PFSK-1 (cell line): ENCODE data around the gene UNC80.

ENCODE experiments used
- FOXP2 ChIP-seq: optimal IDR thresholded peaks from 2 replicates; pipeline ENCODE3; 2011; ENCODE audit warnings: borderline replicate concordance, control low read depth, inconsistent platforms; ENCODE audit not compliant: insufficient read depth; ENCODE audit errors: extremely low read length, extremely low read depth
- POLR2AphosphoS5 ChIP-seq: IDR thresholded peaks from 2 replicates; pipeline ENCODE4 v1.6.1; 2012; ENCODE audit warnings: low read depth, mild to moderate bottlenecking, control low read depth, low read length, moderate library complexity
- SIN3A ChIP-seq: IDR thresholded peaks from 2 replicates; pipeline ENCODE4 v1.6.1; 2012; ENCODE audit warnings: mild to moderate bottlenecking, low read length, moderate library complexity, borderline replicate concordance; ENCODE audit not compliant: insufficient read depth
- TAF1 ChIP-seq: IDR thresholded peaks from 2 replicates; pipeline ENCODE4 v1.6.1; 2012; ENCODE audit warnings: low read length, control low read depth, borderline replicate concordance; ENCODE audit not compliant: insufficient read depth
- TF ChIP-seq, protein P1 (sequence below), 2 experiments: IDR thresholded peaks; 2 replicates each; pipeline versions ENCODE4 v1.6.1 to v1.8.0; 2011 to 2012; ENCODE audit warnings: low read depth in 2 of 2, low read length in 2 of 2, control low read depth in 1 of 2, inconsistent platforms in 1 of 2, mild to moderate bottlenecking in 1 of 2, moderate library complexity in 1 of 2; ENCODE audit not compliant: insufficient read depth in 1 of 2

GRCh38 chr2:209956271-209956670, 184.6 kb downstream of the UNC80 start:
- TF ChIP-seq TAF1: no peak
- no peak for TF ChIP-seq POLR2AphosphoS5
- TF ChIP-seq, protein P1, sequence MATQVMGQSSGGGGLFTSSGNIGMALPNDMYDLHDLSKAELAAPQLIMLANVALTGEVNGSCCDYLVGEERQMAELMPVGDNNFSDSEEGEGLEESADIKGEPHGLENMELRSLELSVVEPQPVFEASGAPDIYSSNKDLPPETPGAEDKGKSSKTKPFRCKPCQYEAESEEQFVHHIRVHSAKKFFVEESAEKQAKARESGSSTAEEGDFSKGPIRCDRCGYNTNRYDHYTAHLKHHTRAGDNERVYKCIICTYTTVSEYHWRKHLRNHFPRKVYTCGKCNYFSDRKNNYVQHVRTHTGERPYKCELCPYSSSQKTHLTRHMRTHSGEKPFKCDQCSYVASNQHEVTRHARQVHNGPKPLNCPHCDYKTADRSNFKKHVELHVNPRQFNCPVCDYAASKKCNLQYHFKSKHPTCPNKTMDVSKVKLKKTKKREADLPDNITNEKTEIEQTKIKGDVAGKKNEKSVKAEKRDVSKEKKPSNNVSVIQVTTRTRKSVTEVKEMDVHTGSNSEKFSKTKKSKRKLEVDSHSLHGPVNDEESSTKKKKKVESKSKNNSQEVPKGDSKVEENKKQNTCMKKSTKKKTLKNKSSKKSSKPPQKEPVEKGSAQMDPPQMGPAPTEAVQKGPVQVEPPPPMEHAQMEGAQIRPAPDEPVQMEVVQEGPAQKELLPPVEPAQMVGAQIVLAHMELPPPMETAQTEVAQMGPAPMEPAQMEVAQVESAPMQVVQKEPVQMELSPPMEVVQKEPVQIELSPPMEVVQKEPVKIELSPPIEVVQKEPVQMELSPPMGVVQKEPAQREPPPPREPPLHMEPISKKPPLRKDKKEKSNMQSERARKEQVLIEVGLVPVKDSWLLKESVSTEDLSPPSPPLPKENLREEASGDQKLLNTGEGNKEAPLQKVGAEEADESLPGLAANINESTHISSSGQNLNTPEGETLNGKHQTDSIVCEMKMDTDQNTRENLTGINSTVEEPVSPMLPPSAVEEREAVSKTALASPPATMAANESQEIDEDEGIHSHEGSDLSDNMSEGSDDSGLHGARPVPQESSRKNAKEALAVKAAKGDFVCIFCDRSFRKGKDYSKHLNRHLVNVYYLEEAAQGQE (IDR thresholded peaks at IDR 0.05; ENCODE audit: insufficient read depth in 1 of 2, low read depth in 2 of 2, low read length in 2 of 2): no peak
- no peak for TF ChIP-seq SIN3A
- TF ChIP-seq FOXP2: no peak
